ENCODE results near the gene SDCCAG8. TPM values are rescaled to one million over a fixed set of nuclear protein-coding genes. Genes with fewer than 3 reads are reported as not detected.
A peak's percentile ranks its signal among the peaks of the same experiment; 100 is the strongest.

Gene SDCCAG8
- total RNA-seq, 1 donor from 2014 or later = 92.7 TPM

- DNase-seq (no peak), ATAC-seq (no peak)
- H3K27me3 ChIP-seq (ENCODE audit: low read depth) = no peaks in the 10 kb centered on the region
- no peak overlapping the region for H3K27ac ChIP-seq
- TF ChIP-seq, protein P1, sequence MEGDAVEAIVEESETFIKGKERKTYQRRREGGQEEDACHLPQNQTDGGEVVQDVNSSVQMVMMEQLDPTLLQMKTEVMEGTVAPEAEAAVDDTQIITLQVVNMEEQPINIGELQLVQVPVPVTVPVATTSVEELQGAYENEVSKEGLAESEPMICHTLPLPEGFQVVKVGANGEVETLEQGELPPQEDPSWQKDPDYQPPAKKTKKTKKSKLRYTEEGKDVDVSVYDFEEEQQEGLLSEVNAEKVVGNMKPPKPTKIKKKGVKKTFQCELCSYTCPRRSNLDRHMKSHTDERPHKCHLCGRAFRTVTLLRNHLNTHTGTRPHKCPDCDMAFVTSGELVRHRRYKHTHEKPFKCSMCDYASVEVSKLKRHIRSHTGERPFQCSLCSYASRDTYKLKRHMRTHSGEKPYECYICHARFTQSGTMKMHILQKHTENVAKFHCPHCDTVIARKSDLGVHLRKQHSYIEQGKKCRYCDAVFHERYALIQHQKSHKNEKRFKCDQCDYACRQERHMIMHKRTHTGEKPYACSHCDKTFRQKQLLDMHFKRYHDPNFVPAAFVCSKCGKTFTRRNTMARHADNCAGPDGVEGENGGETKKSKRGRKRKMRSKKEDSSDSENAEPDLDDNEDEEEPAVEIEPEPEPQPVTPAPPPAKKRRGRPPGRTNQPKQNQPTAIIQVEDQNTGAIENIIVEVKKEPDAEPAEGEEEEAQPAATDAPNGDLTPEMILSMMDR (IDR thresholded peaks at IDR 0.05) = no peak
- peaks cover 71% of the 10 kb centered on the region for H3K4me1 ChIP-seq
- no peaks in the 10 kb centered on the region for H3K36me3 ChIP-seq
- intact Hi-C loops (cut with DNase I) = no loop called here
- H3K9me3 ChIP-seq = no peaks in the 10 kb centered on the region
- no peak overlapping the region for H3K4me3 ChIP-seq
Measured at GRCh38 chr1:243249214-243249613, 6.6 kb upstream of the SDCCAG8 start.

DNA sequence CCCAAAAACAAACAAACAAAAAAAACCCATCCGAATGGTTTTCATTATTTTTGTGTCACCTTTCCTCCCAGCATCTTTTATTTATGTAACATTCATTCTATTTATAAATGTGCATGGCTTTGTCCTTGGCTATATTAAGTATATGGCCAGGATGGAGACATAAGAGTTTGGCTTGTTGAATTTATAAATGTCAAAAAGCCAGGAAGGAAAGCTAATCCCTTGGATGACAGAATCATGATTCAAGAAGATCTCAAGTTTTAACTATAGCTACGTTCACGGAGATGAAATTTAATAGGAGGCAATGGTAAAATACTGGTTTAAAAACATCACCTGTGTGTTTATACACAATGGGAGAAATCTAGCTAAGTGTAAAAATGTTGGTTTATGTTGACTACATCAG lies 5.7 kb upstream of the SDCCAG8 start:
- Histone ChIP-seq H3K4me3 (no peak overlapping the region), H3K4me1 (peaks cover 63% of the 10 kb centered on the region), H3K27me3 (ENCODE audit: low read depth) (no peaks in the 10 kb centered on the region), H3K9me3 (no peaks in the 10 kb centered on the region), H3K36me3 (no peaks in the 10 kb centered on the region), H3K27ac (no peak overlapping the region)
- ATAC-seq (no peak), DNase-seq (no peak)
- intact Hi-C loops (cut with DNase I) = no loop called here
- TF ChIP-seq, protein P1 (IDR thresholded peaks at IDR 0.05) = no peak

- ATAC-seq (no peak), DNase-seq (no peak)
- H3K36me3 ChIP-seq = no peaks in the 10 kb centered on the region
- intact Hi-C loops (cut with DNase I) = no loop called here
- TF ChIP-seq, protein P1 (IDR thresholded peaks at IDR 0.05) = no peak
- H3K4me1 ChIP-seq = peaks cover 54% of the 10 kb centered on the region
- H3K27me3 ChIP-seq (ENCODE audit: low read depth) = no peaks in the 10 kb centered on the region
- no peaks in the 10 kb centered on the region for H3K9me3 ChIP-seq
- H3K4me3 ChIP-seq = no peak overlapping the region
- H3K27ac ChIP-seq = no peak overlapping the region
Measured at GRCh38 chr1:243251539-243251938, 4.3 kb upstream of the SDCCAG8 start.

DNA sequence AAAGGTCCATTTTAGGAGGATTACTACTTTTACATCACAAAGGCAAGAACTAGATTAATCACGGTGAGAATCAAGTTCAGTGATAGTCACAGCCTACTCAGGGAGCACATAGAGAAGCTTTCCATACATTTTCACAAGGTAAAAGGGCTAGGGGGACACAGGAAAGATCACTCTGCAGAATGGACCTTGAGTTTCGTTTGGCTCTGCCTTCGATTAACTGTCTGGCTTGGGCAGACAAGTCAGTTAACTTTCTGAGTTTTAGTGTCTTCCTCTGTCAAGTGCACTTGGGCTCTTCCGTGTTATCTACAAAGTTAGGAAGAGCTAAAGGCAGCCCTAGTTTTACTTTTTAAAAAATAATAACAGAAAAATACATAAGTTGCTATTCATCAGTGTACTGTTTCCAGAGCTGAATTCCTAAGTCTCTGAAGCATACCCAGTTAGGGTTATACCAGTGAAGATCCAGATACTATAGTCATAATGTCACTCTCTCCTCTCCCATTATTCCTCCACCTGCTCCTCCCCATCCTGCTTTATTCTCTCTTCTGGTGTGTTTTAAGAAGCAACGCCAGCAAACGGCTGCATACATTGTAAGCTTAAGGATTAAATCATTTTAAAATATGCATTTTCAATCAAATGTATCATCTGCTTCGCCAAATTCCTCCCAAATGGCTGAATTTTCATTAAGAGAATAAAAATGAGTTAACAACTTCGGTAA lies 2.5 kb upstream of the SDCCAG8 start:
- TF ChIP-seq, protein P1 (IDR thresholded peaks at IDR 0.05) = no peak
- ATAC-seq (no peak), DNase-seq (no peak)
- Histone ChIP-seq H3K9me3 (no peaks in the 10 kb centered on the region), H3K27ac (peak overlapping the region; percentile 98), H3K36me3 (no peaks in the 10 kb centered on the region), H3K4me3 (peak overlapping the region; percentile 81), H3K27me3 (ENCODE audit: low read depth) (no peaks in the 10 kb centered on the region), H3K4me1 (peaks cover 61% of the 10 kb centered on the region)
- intact Hi-C loops (cut with DNase I) = no loop called here

DNA sequence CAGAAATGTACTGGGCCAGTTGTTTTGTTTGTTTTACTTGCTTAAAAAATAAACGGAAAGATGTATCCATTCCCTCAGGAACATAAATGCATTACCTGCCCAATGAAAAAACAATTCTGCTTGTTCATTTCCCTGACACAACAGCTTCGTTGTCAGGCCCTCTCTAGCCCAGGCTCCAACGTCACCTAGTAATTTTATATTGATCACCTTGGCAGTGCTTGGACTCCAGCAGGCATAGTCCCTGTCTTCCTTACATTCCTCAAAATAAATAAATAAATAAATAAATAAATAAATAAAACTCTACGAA lies 2.0 kb upstream of the SDCCAG8 start:
- H3K27me3 ChIP-seq (ENCODE audit: low read depth) = no peaks in the 10 kb centered on the region
- no peaks in the 10 kb centered on the region for H3K9me3 ChIP-seq
- H3K4me3 ChIP-seq = peak overlapping the region; percentile 81
- TF ChIP-seq, protein P1 (IDR thresholded peaks at IDR 0.05) = no peak
- H3K27ac ChIP-seq = peak overlapping the region; percentile 98
- intact Hi-C loops (cut with DNase I) = no loop called here
- DNase-seq = no peak
- no peak for ATAC-seq
- peaks cover 63% of the 10 kb centered on the region for H3K4me1 ChIP-seq
- no peaks in the 10 kb centered on the region for H3K36me3 ChIP-seq
